SK-MEL-5 (cell line): ENCODE measurements around the gene MCM6. TPM values are rescaled to one million over a fixed set of nuclear protein-coding genes. Genes with fewer than 3 reads are reported as not detected.
A peak's percentile ranks its signal among the peaks of the same experiment; 100 is the strongest.
"Not testable (repeated sequence)": the region's sequence is repeated elsewhere in the genome, so short reads cannot be mapped to it uniquely, and the experiment has no call there.

Experiments used
- DNase-seq: peaks from one replicate; pipeline ENCODE4 v3.0.0-alpha.2; 2016; ENCODE audit warnings: low read depth, low spot score
- in situ Hi-C: cut with HindIII; loops from 2 replicates; pipeline ENCODE4 v1.10.0; 2016; ENCODE audit warnings: low sequenced_read_pairs, high pct_unique_total_duplicates, low pct_unique_long_range_greater_than_20kb
- small RNA-seq, 2 experiments: library from RNA; depleted of rRNA; stranded (forward); fragments of <200 nt; gene quantifications; one replicate each; pipeline ENCODE3, GENCODE V24; 2014
- total RNA-seq: library from RNA; depleted of rRNA; stranded (reverse); fragments of >200 nt; shearing (Covaris generic); gene quantifications from 2 replicates; pipeline ENCODE4 v1.2.3, GENCODE V29; 2014; rRNA removed

MCM6 gene
- total RNA-seq, 1 experiment from 2014 or later: 18.1 TPM

DNA sequence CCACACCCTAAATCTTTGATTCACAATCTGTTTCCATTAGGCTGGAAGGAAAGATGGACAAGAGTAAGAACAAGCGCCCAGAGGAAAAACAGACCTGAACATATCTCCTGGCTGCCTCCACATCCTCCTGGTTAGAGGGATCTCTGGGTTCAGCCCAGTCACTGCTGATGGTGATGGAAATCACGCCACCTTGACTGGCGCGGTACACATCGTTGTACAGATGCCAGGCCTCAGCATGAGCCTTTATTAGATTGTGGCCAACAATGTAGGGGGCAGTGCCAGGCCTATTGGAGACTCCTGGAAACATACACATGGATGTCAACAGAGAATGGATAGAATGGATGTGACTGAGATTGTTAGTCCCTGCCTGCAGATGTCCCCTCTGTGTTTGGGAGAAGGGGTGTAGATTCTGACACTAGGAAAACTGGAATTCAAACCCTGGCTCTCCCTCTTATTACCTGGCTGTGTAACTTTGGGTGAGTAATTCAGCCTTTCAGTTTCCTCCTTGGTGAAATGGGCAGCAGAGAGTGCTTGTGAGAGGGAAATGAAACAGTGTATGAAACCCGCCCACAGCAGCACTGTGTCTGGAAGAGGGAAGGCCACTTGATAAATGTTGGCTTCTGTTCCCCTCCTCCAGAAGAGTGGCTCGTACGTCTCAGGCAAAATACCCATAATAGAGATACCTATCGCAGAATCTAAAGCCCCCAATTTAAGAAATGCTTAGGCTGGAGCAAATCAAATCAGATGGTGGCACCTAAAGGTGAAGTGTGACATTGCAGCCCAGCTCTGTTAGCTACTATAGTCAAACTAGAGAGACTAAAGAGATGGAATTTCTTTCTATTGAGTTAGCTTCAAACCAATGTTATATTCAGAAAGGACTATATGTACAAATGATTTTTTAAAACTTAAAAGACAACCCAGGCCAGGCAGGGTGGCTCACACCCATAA, 75.5 kb downstream of the MCM6 start:
- DNase-seq: no peak

DNA sequence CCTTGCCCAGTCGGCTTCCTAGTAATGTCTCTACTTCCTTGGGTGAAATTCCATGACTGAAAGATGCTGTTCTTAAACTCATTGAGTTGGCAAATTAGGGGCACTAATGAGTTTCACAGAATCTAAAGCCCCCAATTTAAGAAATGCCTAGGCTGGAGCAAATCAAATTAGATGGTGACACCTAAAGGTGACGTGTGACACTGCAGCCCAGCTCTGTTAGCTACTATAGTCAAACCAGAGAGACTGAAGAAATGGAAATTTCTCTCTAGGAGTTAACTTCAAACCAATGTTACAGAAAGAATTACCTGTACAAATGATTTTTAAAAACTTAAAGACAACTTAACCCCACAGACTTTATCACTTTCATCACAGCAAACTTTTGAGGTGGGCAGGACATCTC, 76.5 kb downstream of the MCM6 start:
- in situ Hi-C loops: no loop called here
- no peak for DNase-seq

More for the DNA sequence above, 75.5 kb downstream of the MCM6 start:
- in situ Hi-C loops: no loop called here

DNA sequence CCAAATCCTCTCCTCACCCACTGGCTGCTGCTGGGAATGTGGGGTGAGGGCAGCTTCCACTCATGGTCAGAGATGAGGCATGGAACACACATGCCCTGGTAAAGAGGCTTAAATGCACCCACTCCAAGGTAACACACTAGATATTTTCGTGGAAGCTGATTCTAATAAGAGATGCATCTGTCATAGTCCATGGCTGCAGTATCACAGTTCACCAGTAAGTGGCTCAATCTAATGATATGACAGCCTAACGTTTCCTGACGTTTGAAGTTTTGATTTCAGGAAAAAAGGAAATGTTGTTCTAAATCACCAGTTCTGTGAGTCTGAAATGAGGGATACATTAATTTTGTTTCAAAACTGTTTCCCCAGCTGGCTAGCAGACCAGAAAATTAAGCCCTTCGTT, 77.5 kb downstream of the MCM6 start:
- in situ Hi-C loops: no loop called here
- DNase-seq: peak; percentile 30

DNA sequence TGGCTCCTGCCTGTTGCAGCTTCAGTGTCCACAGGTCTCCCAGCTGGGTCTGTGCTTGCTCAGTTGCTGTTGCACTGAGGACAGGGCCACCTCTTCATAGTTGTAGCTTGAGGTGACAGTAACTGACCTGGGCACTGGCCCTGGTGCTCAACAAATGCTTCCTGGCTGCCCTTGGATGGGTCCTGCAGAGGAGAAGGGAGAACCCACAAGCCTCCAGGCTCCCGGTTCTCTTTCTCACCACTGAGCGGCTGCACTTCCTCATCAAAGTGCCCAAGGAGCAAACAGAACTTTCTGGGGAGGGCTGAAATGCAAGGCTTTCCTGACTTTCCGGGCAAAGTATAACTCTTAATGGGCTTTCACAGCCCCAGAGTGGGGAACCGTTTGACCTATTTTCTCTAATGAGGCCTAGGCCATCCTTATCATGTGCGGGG, 78.0 kb downstream of the MCM6 start:
- no peak for DNase-seq
- in situ Hi-C loops: no loop called here

DNA sequence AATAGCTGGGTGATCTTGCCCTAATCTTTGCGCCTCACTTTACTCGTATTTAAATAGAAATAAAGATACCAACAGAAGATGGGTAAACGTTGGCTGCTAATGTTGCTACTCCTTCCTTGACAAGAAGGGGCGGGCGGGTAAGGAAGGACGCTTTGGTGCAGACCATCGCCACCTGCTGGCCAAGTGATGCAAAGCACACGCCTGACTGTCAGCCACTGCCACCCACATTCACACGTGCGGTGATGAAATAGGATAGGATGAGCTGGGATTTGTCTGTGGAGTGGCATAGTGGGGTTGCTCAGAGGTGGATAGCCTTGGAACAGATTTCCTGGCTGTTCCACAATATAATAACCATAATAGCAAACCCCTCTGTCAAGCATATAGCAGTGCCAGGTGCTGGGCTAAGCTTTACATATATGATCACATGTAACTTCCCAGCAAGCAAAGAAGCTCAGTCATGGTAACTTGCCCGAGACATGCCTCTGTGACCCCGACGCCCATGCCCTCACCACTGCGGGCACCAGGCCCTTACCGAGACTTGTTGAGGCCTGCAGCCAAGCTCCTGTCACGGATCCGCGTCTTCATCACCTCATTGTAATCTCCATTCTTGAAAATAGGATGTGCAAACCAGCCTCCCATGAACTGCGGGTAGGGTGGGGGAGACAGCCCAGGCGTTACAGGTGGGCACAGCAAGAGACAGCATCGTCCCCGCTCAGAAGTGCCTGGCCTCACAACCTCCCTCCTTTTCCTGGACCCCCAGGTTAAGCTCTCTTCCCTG, 78.6 kb downstream of the MCM6 start:
- peak; percentile 80 for DNase-seq
- in situ Hi-C loops: no loop called here

DNA sequence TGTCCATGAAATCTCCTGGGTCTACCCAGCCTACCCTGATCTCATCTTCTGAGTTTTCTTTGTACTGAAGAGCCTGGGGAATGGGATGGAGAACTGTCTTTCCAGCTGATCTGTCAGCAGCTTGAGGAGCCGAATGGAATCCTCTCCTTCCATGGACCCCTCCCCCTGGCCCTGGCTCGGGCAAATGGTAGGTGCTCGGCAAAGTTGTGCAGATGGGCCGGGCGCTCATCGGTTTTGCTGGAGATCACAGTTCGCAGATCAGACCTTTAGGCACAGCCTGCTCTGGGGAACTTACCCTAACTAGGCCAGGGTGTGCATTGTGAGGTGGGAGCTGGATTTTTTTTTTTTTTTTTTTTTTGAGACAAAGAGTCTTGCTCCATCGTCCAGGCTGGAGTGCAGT, 79.6 kb downstream of the MCM6 start:
- no peak for DNase-seq
- in situ Hi-C loops: no loop called here

DNA sequence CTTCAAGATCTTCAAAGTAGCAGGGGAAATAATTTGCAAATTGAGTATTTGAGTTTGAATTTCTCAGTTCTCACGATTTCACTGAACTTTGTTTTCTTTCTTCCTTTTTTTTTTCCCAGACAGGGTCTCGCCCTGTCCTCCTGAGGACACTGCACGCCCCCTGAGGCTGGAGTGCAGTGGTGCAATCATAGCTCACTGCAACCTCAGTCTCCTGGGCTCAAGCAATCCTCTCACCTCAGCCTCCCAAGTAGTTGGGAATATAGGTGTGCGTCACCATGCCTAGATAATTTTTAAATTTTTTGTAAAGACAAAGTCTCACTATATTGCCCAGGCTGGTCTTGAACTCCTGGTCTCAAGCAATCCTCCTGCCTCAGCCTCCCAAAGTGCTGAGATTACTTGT, 80.6 kb downstream of the MCM6 start:
- DNase-seq, in situ Hi-C loops: not testable (repeated sequence)

DNA sequence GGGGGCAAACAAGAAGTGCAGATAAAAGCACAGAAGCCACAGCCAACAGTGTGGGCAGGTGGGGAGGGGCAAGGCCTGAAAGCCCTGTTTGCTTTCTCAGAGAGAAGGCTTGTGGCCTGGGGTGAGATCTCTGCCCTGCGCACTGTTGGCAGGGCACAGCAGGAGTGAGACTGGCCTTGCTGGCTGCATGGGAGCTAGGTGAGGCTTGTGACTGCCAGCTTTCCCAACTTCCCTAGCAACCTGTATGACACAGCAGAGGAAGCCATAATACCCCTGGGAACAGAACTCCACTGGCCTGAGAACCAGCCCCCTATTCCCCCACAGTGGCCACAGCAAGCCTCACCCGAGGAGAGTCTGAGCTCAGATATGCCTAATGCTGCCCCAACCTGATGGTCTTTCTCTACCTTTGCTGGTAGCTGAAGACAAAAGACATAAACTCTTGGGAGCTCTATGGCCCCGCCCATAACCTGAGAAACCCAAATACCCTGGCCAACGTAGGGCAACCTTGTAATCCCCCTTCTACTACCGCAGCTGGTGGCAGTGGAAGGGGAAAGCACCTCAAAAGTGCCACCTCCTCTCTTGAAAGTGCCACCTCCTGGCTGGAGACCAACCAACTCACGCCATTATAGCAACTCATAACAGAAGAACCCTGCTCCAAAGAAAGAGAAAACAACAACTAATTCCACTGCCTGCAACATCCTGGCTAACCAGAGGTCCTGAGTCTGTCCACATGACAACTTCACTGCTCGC, 83.7 kb downstream of the MCM6 start:
- in situ Hi-C loops: no loop called here
- DNase-seq: no peak

DNA sequence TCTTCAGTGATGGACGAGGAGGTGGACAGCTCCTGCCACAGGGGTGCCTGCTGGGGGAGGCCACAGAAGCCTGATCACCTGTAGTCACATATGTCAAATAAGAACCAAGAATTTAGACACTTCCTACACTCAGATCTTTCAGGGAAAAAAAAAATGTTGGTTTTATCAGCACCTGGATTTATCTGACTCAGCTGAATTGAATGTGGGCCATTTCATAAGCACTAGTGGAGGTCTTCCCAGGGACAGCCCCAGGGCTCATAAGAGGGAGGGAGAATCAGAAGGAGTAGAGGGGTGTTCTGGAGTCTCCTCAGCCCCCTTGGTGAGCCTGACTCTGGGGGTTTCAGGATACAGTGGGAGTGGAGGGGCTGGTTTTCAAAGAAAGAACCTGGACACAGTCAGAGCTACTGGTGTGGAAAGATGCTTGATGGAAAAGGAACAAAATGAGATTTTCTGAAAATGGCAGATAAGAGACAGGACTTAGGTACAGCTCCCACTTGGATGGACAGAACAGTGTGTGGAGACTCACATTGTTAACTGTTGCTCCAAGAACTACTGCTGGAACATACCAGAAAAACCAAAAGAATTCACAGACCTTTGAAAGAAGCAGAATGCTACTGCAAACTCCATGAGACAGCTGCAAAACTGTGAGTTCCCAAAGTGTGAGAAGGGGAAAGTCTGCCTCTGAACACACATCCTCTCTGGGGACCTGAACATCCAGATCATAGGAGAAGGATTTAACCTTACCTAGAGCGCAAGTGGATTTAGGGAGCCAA, 84.6 kb downstream of the MCM6 start:
- no peak for DNase-seq

DNA sequence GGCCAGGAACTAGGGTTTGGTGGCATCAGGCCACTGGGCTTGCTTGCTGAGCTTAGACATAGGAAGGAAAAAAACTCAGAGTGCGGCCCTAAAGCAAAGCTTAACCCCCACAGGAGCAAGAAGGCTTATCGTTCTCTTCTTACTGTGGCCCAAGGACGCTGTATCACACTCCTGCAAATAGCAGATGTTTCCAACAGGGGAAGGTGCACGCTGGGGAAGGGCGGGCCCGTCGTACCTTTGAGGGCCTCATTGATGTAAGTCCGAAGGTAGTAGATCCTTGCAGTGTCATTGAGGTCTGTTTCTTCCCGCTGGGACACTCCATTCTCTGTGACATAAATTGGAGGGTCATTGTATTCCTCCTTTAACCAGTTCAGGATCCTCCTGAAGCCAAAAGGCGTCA, 85.8 kb downstream of the MCM6 start:
- no peak for DNase-seq
- in situ Hi-C loops: no loop called here

More for the DNA sequence above, 84.6 kb downstream of the MCM6 start:
- in situ Hi-C loops: no loop called here

Small RNA genes within 50 kb of the gene (small RNA-seq; reads per million reads assigned to genes)
- 0 reads per million in 2 experiments for gene RF00019

Other genes with a start within 250 kb of the MCM6 start
- 43.2 and 52.7 TPM in 2 replicates for gene UBXN4, start 134.6 kb downstream of the MCM6 start, total RNA-seq
- gene LCT, start 39.3 kb downstream of the MCM6 start, total RNA-seq: not detected in 2 replicates
- gene DARS1, start 109.2 kb upstream of the MCM6 start, total RNA-seq: 127 and 145 TPM in 2 replicates
- 4.5 and 5.7 TPM in 2 replicates for gene CXCR4, start 241.7 kb upstream of the MCM6 start, total RNA-seq